Right kidney (tissue), 1 donor: ENCODE data around the gene STAT5A.
"Not testable (repeated sequence)": the region's sequence is repeated elsewhere in the genome, so short reads cannot be mapped to it uniquely, and the experiment has no call there.

Experiments
- DNase-seq: peaks from one replicate; pipeline ENCODE4 v3.0.0-alpha.2; 2016

Gene STAT5A

GRCh38 chr17:42308446-42308845 lies 20.1 kb downstream of the STAT5A start:
- DNase-seq = no peak

GRCh38 chr17:42309142-42309541 lies 20.8 kb downstream of the STAT5A start:
- DNase-seq = no peak

GRCh38 chr17:42309986-42310786 lies 21.9 kb downstream of the STAT5A start:
- DNase-seq = no peak

GRCh38 chr17:42310787-42311215 lies 22.5 kb downstream of the STAT5A start:
- DNase-seq = peak; percentile 40

GRCh38 chr17:42311240-42312034 lies 23.1 kb downstream of the STAT5A start:
- peak; percentile 71 for DNase-seq

GRCh38 chr17:42312035-42312284 lies 23.7 kb downstream of the STAT5A start:
- DNase-seq = peak; percentile 69

GRCh38 chr17:42312285-42313130 lies 24.2 kb downstream of the STAT5A start:
- peak; percentile 83 for DNase-seq

GRCh38 chr17:42313389-42313772 lies 25.1 kb downstream of the STAT5A start:
- DNase-seq = no peak

- DNase-seq = no peak
Observed at GRCh38 chr17:42313773-42314566, 25.7 kb downstream of the STAT5A start.

GRCh38 chr17:42315402-42316156 lies 27.3 kb downstream of the STAT5A start:
- no peak for DNase-seq

GRCh38 chr17:42316755-42317154 lies 28.5 kb downstream of the STAT5A start:
- no peak for DNase-seq

- no peak for DNase-seq
Observed at GRCh38 chr17:42317266-42317845, 29.1 kb downstream of the STAT5A start.

- not testable (repeated sequence) for DNase-seq
Observed at GRCh38 chr17:42317967-42318366, 29.7 kb downstream of the STAT5A start.

GRCh38 chr17:42321555-42321954 lies 33.3 kb downstream of the STAT5A start:
- DNase-seq = no peak

- peak; percentile 67 for DNase-seq
Observed at GRCh38 chr17:42322382-42323267, 34.3 kb downstream of the STAT5A start.

- DNase-seq = no peak
Observed at GRCh38 chr17:42323268-42323773, 35.0 kb downstream of the STAT5A start.

GRCh38 chr17:42325026-42325425 lies 36.7 kb downstream of the STAT5A start:
- no peak for DNase-seq

- no peak for DNase-seq
Observed at GRCh38 chr17:42329025-42329976, 41.0 kb downstream of the STAT5A start.
